ENCODE measurements around the gene CST3. TPM values are rescaled to one million over a fixed set of nuclear protein-coding genes. Genes with fewer than 3 reads are reported as not detected.
A peak's percentile ranks its signal among the peaks of the same experiment; 100 is the strongest.
"Not testable (repeated sequence)": the region's sequence is repeated elsewhere in the genome, so short reads cannot be mapped to it uniquely, and the experiment has no call there.

CST3 gene
- total RNA-seq, 1 experiment from 2014 or later = 262 TPM

DNA sequence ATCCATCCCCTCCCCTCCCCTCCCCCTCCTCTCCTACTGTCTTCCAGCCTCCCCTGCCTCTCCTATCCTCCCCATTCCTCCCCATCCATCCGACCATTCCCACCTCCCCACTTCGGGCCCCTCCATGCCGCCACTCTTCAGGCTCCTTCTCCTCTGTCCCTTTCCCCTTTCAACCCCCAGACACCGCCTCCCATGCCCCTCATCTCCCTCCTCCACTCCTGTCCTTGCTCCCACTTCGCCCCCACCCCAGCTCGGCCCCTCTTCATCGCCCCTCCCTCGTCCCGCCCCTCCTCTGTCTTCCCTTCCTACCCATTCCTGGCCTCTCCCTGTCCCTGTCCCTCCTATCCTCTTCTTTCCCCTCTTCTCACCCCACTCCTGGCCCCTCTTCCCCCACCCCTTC, 554 bp upstream of the CST3 start:
- no peak overlapping the region for H2AFZ ChIP-seq
- no peaks in the 10 kb centered on the region for H3K9me3 ChIP-seq (ENCODE audit: insufficient read depth, low read depth)
- no peak for DNase-seq
- no TSS peak for BruUV-seq (replicated peaks)
- H3K27ac ChIP-seq = no peak overlapping the region
- H3K4me2 ChIP-seq = no peak overlapping the region
- peaks cover 5% of the 10 kb centered on the region; the same call in 1 of the 2 replicates for H3K36me3 ChIP-seq (ENCODE audit: low read depth)
- ChIA-PET POLR2A (ENCODE audit: unreplicated experiment) (interaction anchor here (1.5 kb wide), 1 partner anchor 16 kb away, joined by 8 read pairs; no protein-coding TSS in a partner anchor), CTCF (no interaction called here)
- peaks cover 68% of the 10 kb centered on the region for H3K4me1 ChIP-seq (replicated peaks; ENCODE audit: insufficient read depth)
- no peak overlapping the region for H3K4me3 ChIP-seq
- no peak for TF ChIP-seq EZH2 (IDR thresholded peaks at IDR 0.05; ENCODE audit: low read depth)
- TF ChIP-seq, protein P1, sequence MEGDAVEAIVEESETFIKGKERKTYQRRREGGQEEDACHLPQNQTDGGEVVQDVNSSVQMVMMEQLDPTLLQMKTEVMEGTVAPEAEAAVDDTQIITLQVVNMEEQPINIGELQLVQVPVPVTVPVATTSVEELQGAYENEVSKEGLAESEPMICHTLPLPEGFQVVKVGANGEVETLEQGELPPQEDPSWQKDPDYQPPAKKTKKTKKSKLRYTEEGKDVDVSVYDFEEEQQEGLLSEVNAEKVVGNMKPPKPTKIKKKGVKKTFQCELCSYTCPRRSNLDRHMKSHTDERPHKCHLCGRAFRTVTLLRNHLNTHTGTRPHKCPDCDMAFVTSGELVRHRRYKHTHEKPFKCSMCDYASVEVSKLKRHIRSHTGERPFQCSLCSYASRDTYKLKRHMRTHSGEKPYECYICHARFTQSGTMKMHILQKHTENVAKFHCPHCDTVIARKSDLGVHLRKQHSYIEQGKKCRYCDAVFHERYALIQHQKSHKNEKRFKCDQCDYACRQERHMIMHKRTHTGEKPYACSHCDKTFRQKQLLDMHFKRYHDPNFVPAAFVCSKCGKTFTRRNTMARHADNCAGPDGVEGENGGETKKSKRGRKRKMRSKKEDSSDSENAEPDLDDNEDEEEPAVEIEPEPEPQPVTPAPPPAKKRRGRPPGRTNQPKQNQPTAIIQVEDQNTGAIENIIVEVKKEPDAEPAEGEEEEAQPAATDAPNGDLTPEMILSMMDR (conservative IDR thresholded peaks at IDR 0.05) = no peak
- H3K27me3 ChIP-seq (ENCODE audit: insufficient read depth, low read depth) = no peaks in the 10 kb centered on the region
- no peaks in the 10 kb centered on the region for H3K9me2 ChIP-seq (ENCODE audit: insufficient read depth)
- H3F3A ChIP-seq (ENCODE audit: insufficient read depth, low read depth) = peaks cover 34% of the 10 kb centered on the region
- H3K79me2 ChIP-seq (ENCODE audit: low read depth) = peaks cover 29% of the 10 kb centered on the region
- H4K20me1 ChIP-seq (ENCODE audit: insufficient read depth) = no peaks in the 10 kb centered on the region
- intact Hi-C loops (cut with micrococcal nuclease; ENCODE audit: unreplicated experiment) = no loop called here

DNA sequence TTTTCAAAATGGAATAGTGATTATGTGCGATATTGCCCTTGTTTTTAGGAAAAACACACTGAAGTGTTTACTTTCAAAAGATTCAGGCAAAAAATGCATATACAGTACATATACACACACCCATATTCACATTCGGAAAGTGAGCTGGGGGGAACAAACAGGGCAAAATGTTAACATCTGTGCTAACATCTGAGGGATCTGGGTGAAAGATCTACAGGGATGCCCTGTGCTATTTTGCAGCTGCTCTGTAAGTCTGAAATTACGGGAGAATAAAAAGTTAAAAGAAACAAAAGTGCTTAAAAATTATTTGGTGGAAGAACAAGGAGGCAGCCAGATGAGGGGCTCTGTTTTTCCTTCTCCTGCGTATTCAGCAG, 860 bp downstream of the CST3 start:
- peak overlapping the region; percentile 94 for H3K4me2 ChIP-seq
- POLR2A ChIA-PET (ENCODE audit: unreplicated experiment) = interaction anchor here (0.6 to 1.5 kb wide), 4 partner anchors 8 to 216 kb away, joined by 3 to 8 read pairs (median 4); no protein-coding TSS in a partner anchor
- BruUV-seq (replicated peaks) = no TSS peak
- peaks cover 20% of the 10 kb centered on the region for H3F3A ChIP-seq (ENCODE audit: insufficient read depth, low read depth)
- H3K27ac ChIP-seq = peak overlapping the region; percentile 74
- H3K27me3 ChIP-seq (ENCODE audit: insufficient read depth, low read depth) = no peaks in the 10 kb centered on the region
- H3K4me1 ChIP-seq (replicated peaks; ENCODE audit: insufficient read depth) = peaks cover 54% of the 10 kb centered on the region
- peaks cover 29% of the 10 kb centered on the region for H3K79me2 ChIP-seq (ENCODE audit: low read depth)
- DNase-seq = no peak
- CTCF ChIA-PET = no interaction called here
- H2AFZ ChIP-seq = peak overlapping the region; percentile 83; the same call in 1 of the 2 replicates
- peaks cover 5% of the 10 kb centered on the region; the same call in 1 of the 2 replicates for H3K36me3 ChIP-seq (ENCODE audit: low read depth)
- TF ChIP-seq EZH2 (IDR thresholded peaks at IDR 0.05; ENCODE audit: low read depth) = no peak
- TF ChIP-seq, protein P1 (conservative IDR thresholded peaks at IDR 0.05) = no peak
- intact Hi-C loops (cut with micrococcal nuclease; ENCODE audit: unreplicated experiment) = no loop called here
- H4K20me1 ChIP-seq (ENCODE audit: insufficient read depth) = no peaks in the 10 kb centered on the region
- peak overlapping the region; percentile 91 for H3K4me3 ChIP-seq
- no peaks in the 10 kb centered on the region for H3K9me3 ChIP-seq (ENCODE audit: insufficient read depth, low read depth)
- H3K9me2 ChIP-seq (ENCODE audit: insufficient read depth) = no peaks in the 10 kb centered on the region

- Histone ChIP-seq H3F3A (ENCODE audit: insufficient read depth, low read depth) (peaks cover 14% of the 10 kb centered on the region), H3K4me1 (replicated peaks; ENCODE audit: insufficient read depth) (peaks cover 48% of the 10 kb centered on the region), H3K4me2 (peak overlapping the region; percentile 94), H3K79me2 (ENCODE audit: low read depth) (peaks cover 29% of the 10 kb centered on the region), H3K9me2 (ENCODE audit: insufficient read depth) (no peaks in the 10 kb centered on the region), H3K27me3 (ENCODE audit: insufficient read depth, low read depth) (no peaks in the 10 kb centered on the region), H3K36me3 (ENCODE audit: low read depth) (peaks cover 5% of the 10 kb centered on the region; the same call in 1 of the 2 replicates), H3K9me3 (ENCODE audit: insufficient read depth, low read depth) (no peaks in the 10 kb centered on the region), H4K20me1 (ENCODE audit: insufficient read depth) (no peaks in the 10 kb centered on the region), H3K4me3 (peak overlapping the region; percentile 91), H2AFZ (no peak overlapping the region), H3K27ac (0 out of 2 replicates have a peak overlapping the region, but pooled peaks have one; percentile 46)
- ChIA-PET CTCF (interaction anchor here (1.0 kb wide), 1 partner anchor 30 kb away, joined by 3 read pairs; no protein-coding TSS in a partner anchor), POLR2A (ENCODE audit: unreplicated experiment) (interaction anchor here (0.6 to 1.5 kb wide), 3 partner anchors 7 to 216 kb away, joined by 3 to 8 read pairs (median 4); no protein-coding TSS in a partner anchor)
- BruUV-seq (replicated peaks) = TSS peak; percentile 57
- intact Hi-C loops (cut with micrococcal nuclease; ENCODE audit: unreplicated experiment) = no loop called here
- TF ChIP-seq EZH2 (IDR thresholded peaks at IDR 0.05; ENCODE audit: low read depth) = no peak
- TF ChIP-seq, protein P1 (conservative IDR thresholded peaks at IDR 0.05) = no peak
- DNase-seq = no peak
Measured at GRCh38 chr20:23636182-23636907, 1.4 kb downstream of the CST3 start.

GRCh38 chr20:23635768-23636090, 2.0 kb downstream of the CST3 start:
- CTCF ChIA-PET = interaction anchor here (1.0 kb wide), 1 partner anchor 31 kb away, joined by 3 read pairs; no protein-coding TSS in a partner anchor
- POLR2A ChIA-PET (ENCODE audit: unreplicated experiment); DNase-seq; H2AFZ ChIP-seq; intact Hi-C loops (cut with micrococcal nuclease; ENCODE audit: unreplicated experiment); H3K9me3 ChIP-seq (ENCODE audit: insufficient read depth, low read depth); H3K9me2 ChIP-seq (ENCODE audit: insufficient read depth); H3K36me3 ChIP-seq (ENCODE audit: low read depth); H3F3A ChIP-seq (ENCODE audit: insufficient read depth, low read depth); H4K20me1 ChIP-seq (ENCODE audit: insufficient read depth); BruUV-seq (replicated peaks); H3K27me3 ChIP-seq (ENCODE audit: insufficient read depth, low read depth): not testable (repeated sequence)
- Histone ChIP-seq H3K27ac (0 out of 2 replicates have a peak overlapping the region, but pooled peaks have one; percentile 46), H3K4me3 (peak overlapping the region; percentile 91; the same call in 1 of the 2 replicates), H3K79me2 (ENCODE audit: low read depth) (peaks cover 29% of the 10 kb centered on the region), H3K4me2 (peak overlapping the region; percentile 94), H3K4me1 (replicated peaks; ENCODE audit: insufficient read depth) (peaks cover 42% of the 10 kb centered on the region)
